Measurements from ENCODE around the gene COX14.
"Not testable (repeated sequence)": the region's sequence is repeated elsewhere in the genome, so short reads cannot be mapped to it uniquely, and the experiment has no call there.

COX14 gene

GRCh38 chr12:50107416-50108268 lies 4.4 kb upstream of the COX14 start:
- no peak for DNase-seq (ENCODE audit: low read depth)

- no peak for DNase-seq (ENCODE audit: low read depth)
Observed at GRCh38 chr12:50109319-50109718, 2.7 kb upstream of the COX14 start.

- DNase-seq (ENCODE audit: low read depth) = no peak
Observed at GRCh38 chr12:50110127-50110761, 1.8 kb upstream of the COX14 start.

GRCh38 chr12:50110762-50111351 lies 1.2 kb upstream of the COX14 start:
- no peak for DNase-seq (ENCODE audit: low read depth)

- DNase-seq (ENCODE audit: low read depth) = no peak
Observed at GRCh38 chr12:50111395-50111692, 692 bp upstream of the COX14 start.

GRCh38 chr12:50112456-50113218 lies 601 bp downstream of the COX14 start:
- DNase-seq (ENCODE audit: low read depth) = no peak

- DNase-seq (ENCODE audit: low read depth) = no peak
Observed at GRCh38 chr12:50117057-50117622, 5.1 kb downstream of the COX14 start.

- DNase-seq (ENCODE audit: low read depth) = no peak
Observed at GRCh38 chr12:50119387-50119786, 7.4 kb downstream of the COX14 start.

- DNase-seq (ENCODE audit: low read depth) = no peak
Observed at GRCh38 chr12:50120521-50120920, 8.5 kb downstream of the COX14 start.

GRCh38 chr12:50120953-50121352 lies 8.9 kb downstream of the COX14 start:
- DNase-seq (ENCODE audit: low read depth) = no peak

GRCh38 chr12:50121641-50122040 lies 9.6 kb downstream of the COX14 start:
- no peak for DNase-seq (ENCODE audit: low read depth)

- no peak for DNase-seq (ENCODE audit: low read depth)
Observed at GRCh38 chr12:50123203-50123602, 11.2 kb downstream of the COX14 start.

- DNase-seq (ENCODE audit: low read depth) = no peak
Observed at GRCh38 chr12:50127546-50127945, 15.5 kb downstream of the COX14 start.

GRCh38 chr12:50129290-50129689 lies 17.3 kb downstream of the COX14 start:
- no peak for DNase-seq (ENCODE audit: low read depth)

GRCh38 chr12:50132505-50133135 lies 20.6 kb downstream of the COX14 start:
- no peak for DNase-seq (ENCODE audit: low read depth)

GRCh38 chr12:50142993-50143392 lies 31.0 kb downstream of the COX14 start:
- DNase-seq (ENCODE audit: low read depth) = no peak

GRCh38 chr12:50145439-50145838 lies 33.4 kb downstream of the COX14 start:
- no peak for DNase-seq (ENCODE audit: low read depth)

- no peak for DNase-seq (ENCODE audit: low read depth)
Observed at GRCh38 chr12:50147281-50147680, 35.2 kb downstream of the COX14 start.

GRCh38 chr12:50148011-50148410 lies 36.0 kb downstream of the COX14 start:
- DNase-seq (ENCODE audit: low read depth) = not testable (repeated sequence)

- no peak for DNase-seq (ENCODE audit: low read depth)
Observed at GRCh38 chr12:50149311-50149710, 37.3 kb downstream of the COX14 start.

- no peak for DNase-seq (ENCODE audit: low read depth)
Observed at GRCh38 chr12:50151047-50151687, 39.1 kb downstream of the COX14 start.

All from stimulated activated CD4-positive, alpha-beta T cell treated with anti-CD3 and anti-CD28 coated beads, Interleukin-2, amount 100 ng/mL, for 4 hours (primary cell).